Measurements from ENCODE around the gene SLC47A1. TPM values are rescaled to one million over a fixed set of nuclear protein-coding genes. Genes with fewer than 3 reads are reported as not detected.

Gene SLC47A1
- total and polyA plus RNA-seq, 9 of the 15 experiments (the other 6 are each of a cell fraction or from before 2014, with no cell fraction given): not detected

DNA sequence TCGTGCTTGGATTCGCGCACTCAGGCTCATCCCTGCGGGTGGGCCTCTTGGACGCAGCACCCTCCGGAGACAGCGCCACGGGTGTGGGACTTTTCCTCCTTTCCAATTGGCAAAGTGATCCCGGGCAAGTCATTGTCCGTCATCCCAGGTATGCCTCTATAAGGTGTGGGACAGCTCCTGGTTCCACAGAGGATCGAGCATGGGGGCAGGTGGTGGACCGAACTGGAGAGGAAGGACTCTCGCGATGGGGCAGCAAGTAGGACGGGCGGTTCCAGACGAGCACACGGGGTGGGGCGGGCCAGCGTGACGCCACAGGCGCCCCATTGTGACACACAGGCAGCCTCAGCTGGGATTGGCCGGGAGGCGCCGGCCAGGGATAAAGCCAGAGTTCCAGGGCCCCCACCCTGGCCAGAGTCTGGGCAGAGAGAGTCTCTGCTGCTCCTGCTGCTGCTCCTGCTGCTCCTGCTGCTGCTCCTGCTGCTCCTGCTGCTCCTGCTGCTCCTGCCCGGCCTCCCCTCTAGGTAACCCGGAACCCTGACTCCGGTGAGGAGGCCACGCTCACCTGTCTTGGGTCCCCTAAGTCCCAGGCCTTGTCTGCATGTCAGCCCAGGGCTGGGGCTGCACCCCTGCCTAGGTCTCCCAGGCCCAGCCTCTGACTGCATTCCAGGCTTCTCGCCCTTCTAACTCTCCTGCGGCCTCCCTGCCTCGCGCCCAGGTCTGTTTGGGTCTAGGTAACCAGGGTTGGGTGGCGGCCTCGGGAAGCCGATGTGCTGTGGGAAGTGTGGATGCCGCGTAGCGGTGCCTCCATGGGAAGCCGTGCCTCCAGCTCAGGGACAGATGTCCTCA, 38.5 kb upstream of the SLC47A1 start (continued):
- TF ChIP-seq, protein P1, sequence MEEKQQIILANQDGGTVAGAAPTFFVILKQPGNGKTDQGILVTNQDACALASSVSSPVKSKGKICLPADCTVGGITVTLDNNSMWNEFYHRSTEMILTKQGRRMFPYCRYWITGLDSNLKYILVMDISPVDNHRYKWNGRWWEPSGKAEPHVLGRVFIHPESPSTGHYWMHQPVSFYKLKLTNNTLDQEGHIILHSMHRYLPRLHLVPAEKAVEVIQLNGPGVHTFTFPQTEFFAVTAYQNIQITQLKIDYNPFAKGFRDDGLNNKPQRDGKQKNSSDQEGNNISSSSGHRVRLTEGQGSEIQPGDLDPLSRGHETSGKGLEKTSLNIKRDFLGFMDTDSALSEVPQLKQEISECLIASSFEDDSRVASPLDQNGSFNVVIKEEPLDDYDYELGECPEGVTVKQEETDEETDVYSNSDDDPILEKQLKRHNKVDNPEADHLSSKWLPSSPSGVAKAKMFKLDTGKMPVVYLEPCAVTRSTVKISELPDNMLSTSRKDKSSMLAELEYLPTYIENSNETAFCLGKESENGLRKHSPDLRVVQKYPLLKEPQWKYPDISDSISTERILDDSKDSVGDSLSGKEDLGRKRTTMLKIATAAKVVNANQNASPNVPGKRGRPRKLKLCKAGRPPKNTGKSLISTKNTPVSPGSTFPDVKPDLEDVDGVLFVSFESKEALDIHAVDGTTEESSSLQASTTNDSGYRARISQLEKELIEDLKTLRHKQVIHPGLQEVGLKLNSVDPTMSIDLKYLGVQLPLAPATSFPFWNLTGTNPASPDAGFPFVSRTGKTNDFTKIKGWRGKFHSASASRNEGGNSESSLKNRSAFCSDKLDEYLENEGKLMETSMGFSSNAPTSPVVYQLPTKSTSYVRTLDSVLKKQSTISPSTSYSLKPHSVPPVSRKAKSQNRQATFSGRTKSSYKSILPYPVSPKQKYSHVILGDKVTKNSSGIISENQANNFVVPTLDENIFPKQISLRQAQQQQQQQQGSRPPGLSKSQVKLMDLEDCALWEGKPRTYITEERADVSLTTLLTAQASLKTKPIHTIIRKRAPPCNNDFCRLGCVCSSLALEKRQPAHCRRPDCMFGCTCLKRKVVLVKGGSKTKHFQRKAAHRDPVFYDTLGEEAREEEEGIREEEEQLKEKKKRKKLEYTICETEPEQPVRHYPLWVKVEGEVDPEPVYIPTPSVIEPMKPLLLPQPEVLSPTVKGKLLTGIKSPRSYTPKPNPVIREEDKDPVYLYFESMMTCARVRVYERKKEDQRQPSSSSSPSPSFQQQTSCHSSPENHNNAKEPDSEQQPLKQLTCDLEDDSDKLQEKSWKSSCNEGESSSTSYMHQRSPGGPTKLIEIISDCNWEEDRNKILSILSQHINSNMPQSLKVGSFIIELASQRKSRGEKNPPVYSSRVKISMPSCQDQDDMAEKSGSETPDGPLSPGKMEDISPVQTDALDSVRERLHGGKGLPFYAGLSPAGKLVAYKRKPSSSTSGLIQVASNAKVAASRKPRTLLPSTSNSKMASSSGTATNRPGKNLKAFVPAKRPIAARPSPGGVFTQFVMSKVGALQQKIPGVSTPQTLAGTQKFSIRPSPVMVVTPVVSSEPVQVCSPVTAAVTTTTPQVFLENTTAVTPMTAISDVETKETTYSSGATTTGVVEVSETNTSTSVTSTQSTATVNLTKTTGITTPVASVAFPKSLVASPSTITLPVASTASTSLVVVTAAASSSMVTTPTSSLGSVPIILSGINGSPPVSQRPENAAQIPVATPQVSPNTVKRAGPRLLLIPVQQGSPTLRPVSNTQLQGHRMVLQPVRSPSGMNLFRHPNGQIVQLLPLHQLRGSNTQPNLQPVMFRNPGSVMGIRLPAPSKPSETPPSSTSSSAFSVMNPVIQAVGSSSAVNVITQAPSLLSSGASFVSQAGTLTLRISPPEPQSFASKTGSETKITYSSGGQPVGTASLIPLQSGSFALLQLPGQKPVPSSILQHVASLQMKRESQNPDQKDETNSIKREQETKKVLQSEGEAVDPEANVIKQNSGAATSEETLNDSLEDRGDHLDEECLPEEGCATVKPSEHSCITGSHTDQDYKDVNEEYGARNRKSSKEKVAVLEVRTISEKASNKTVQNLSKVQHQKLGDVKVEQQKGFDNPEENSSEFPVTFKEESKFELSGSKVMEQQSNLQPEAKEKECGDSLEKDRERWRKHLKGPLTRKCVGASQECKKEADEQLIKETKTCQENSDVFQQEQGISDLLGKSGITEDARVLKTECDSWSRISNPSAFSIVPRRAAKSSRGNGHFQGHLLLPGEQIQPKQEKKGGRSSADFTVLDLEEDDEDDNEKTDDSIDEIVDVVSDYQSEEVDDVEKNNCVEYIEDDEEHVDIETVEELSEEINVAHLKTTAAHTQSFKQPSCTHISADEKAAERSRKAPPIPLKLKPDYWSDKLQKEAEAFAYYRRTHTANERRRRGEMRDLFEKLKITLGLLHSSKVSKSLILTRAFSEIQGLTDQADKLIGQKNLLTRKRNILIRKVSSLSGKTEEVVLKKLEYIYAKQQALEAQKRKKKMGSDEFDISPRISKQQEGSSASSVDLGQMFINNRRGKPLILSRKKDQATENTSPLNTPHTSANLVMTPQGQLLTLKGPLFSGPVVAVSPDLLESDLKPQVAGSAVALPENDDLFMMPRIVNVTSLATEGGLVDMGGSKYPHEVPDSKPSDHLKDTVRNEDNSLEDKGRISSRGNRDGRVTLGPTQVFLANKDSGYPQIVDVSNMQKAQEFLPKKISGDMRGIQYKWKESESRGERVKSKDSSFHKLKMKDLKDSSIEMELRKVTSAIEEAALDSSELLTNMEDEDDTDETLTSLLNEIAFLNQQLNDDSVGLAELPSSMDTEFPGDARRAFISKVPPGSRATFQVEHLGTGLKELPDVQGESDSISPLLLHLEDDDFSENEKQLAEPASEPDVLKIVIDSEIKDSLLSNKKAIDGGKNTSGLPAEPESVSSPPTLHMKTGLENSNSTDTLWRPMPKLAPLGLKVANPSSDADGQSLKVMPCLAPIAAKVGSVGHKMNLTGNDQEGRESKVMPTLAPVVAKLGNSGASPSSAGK (IDR thresholded peaks at IDR 0.05): 0 out of 2 replicates have a peak, but pooled peaks have one; percentile 10
- TF ChIP-seq CREM (IDR thresholded peaks at IDR 0.05; ENCODE audit: low read depth): peak; percentile 46

Measured in K562 (cell line).